ENCODE measurements around the gene CLK4.
A peak's percentile ranks its signal among the peaks of the same experiment; 100 is the strongest.

CLK4 gene

GRCh38 chr5:178637356-178638074 lies 10.7 kb upstream of the CLK4 start:
- no peak for DNase-seq (ENCODE audit: low spot score)

- DNase-seq (ENCODE audit: low spot score): no peak
Observed at GRCh38 chr5:178632285-178632684, 5.4 kb upstream of the CLK4 start.

GRCh38 chr5:178630951-178631350 lies 4.1 kb upstream of the CLK4 start:
- no peak for DNase-seq (ENCODE audit: low spot score)

- DNase-seq (ENCODE audit: low spot score): no peak
Observed at GRCh38 chr5:178630475-178630930, 3.7 kb upstream of the CLK4 start.

GRCh38 chr5:178627259-178627598 lies 379 bp upstream of the CLK4 start:
- DNase-seq (ENCODE audit: low spot score): no peak

GRCh38 chr5:178625679-178626483 lies 969 bp downstream of the CLK4 start:
- DNase-seq (ENCODE audit: low spot score): peak; percentile 13

GRCh38 chr5:178624631-178625546 lies 2.0 kb downstream of the CLK4 start:
- no peak for DNase-seq (ENCODE audit: low spot score)

GRCh38 chr5:178622679-178623247 lies 4.1 kb downstream of the CLK4 start:
- no peak for DNase-seq (ENCODE audit: low spot score)

- DNase-seq (ENCODE audit: low spot score): no peak
Observed at GRCh38 chr5:178619390-178619789, 7.5 kb downstream of the CLK4 start.

GRCh38 chr5:178612299-178612698 lies 14.6 kb downstream of the CLK4 start:
- no peak for DNase-seq (ENCODE audit: low spot score)

GRCh38 chr5:178606269-178606668 lies 20.6 kb downstream of the CLK4 start:
- no peak for DNase-seq (ENCODE audit: low spot score)

- DNase-seq (ENCODE audit: low spot score): no peak
Observed at GRCh38 chr5:178605788-178606187, 21.1 kb downstream of the CLK4 start.

GRCh38 chr5:178602752-178603151 lies 24.1 kb downstream of the CLK4 start:
- no peak for DNase-seq (ENCODE audit: low spot score)

- DNase-seq (ENCODE audit: low spot score): no peak
Observed at GRCh38 chr5:178595750-178596149, 31.1 kb downstream of the CLK4 start.

- DNase-seq (ENCODE audit: low spot score): no peak
Observed at GRCh38 chr5:178595150-178595549, 31.7 kb downstream of the CLK4 start.

GRCh38 chr5:178590924-178591423 lies 35.9 kb downstream of the CLK4 start:
- DNase-seq (ENCODE audit: low spot score): no peak

- peak; percentile 13 for DNase-seq (ENCODE audit: low spot score)
Observed at GRCh38 chr5:178590141-178590923, 36.5 kb downstream of the CLK4 start, which contains the start of gene COL23A1. Gene COL23A1 (minus strand): TSS chr5:178590393.

- no peak for DNase-seq (ENCODE audit: low spot score)
Observed at GRCh38 chr5:178589180-178590140, 37.4 kb downstream of the CLK4 start.

- no peak for DNase-seq (ENCODE audit: low spot score)
Observed at GRCh38 chr5:178588769-178589168, 38.1 kb downstream of the CLK4 start.

All from CD4-positive, alpha-beta T cell treated with Interleukin-15 for 4 hours (primary cell).